Inferior parietal cortex (tissue), 1 donor: ENCODE measurements around the gene KIF3B.
"Not testable (repeated sequence)": the region's sequence is repeated elsewhere in the genome, so short reads cannot be mapped to it uniquely, and the experiment has no call there.

Source experiments
- DNase-seq: peaks from one replicate; pipeline ENCODE4 v3.0.0-alpha.2; 2016; ENCODE audit errors: extremely low spot score

The KIF3B gene

GRCh38 chr20:32356622-32357374 lies 79.3 kb downstream of the KIF3B start:
- no peak for DNase-seq

- no peak for DNase-seq
Observed at GRCh38 chr20:32357375-32357868, 80.0 kb downstream of the KIF3B start.

- peak; percentile 98 for DNase-seq
Observed at GRCh38 chr20:32357869-32358631, 80.6 kb downstream of the KIF3B start, which contains the start of gene ASXL1. ASXL1 (plus strand) TSS chr20:32358331; CDS start chr20:32358776, 445 bp downstream.

DNA sequence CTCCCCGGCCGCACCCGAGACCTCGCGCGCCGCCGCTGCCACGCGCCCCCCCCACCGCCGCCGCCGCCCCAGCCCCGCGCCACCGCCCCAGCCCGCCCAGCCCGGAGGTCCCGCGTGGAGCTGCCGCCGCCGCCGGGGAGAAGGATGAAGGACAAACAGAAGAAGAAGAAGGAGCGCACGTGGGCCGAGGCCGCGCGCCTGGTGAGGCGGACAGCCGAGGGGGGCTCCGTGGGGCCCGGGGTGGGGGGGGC lies 81.1 kb downstream of the KIF3B start:
- no peak for DNase-seq

- peak; percentile 44 for DNase-seq
Observed at GRCh38 chr20:32358883-32359632, 81.6 kb downstream of the KIF3B start.

GRCh38 chr20:32359633-32360332 lies 82.3 kb downstream of the KIF3B start:
- peak; percentile 55 for DNase-seq

GRCh38 chr20:32360333-32360634 lies 82.8 kb downstream of the KIF3B start:
- DNase-seq, result no peak

- DNase-seq, result no peak
Observed at GRCh38 chr20:32362901-32363364, 85.5 kb downstream of the KIF3B start.

DNA sequence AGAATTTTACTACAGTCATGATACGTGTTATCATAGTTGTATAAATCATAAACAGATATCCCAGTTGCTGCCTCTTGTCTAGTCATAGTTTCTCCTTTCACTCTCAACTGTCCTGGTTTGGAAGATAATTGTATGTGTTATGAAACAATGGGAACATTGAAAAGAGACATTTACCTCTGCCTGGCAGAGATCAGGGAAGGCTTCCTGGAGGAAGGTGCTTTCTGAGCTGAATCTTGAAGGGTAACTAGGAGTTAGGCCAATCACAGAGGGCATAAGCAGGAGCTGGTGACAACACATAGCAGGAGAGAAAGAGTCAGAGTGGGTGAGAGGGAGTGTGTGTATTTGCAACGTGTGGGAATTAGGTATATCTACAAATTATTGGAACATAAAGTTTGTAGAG lies 86.0 kb downstream of the KIF3B start:
- DNase-seq, result no peak

DNA sequence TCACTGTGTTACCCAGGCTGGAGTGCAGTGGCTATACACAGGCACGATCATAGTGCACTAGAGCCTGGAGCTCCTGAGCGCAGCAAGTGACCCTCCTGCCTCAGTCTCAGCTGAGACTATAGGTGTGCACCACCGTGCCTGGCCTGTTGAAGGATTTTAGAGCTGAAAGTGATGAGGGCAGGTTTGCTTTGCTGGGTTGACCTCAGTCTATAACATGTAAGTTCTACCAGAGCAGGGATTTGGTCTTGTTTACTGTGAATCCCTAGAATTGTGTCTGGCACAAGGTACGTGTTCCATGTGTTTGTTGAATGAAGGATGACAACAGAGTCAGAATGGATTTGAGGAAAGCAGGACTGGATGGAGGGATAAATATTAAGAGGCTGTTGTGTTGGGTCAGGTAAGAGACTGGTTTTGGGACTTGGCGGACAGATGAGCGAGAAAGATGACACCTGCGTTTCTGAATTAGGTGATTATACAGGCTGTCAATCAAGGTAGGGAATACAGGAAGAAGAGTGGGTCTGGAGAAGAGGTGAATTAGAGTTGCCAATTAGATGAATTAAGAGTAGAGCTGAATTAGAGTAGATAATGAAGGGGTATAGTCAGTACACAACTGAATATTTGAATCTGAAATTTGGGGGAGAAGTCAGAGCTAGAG lies 87.2 kb downstream of the KIF3B start:
- no peak for DNase-seq

- no peak for DNase-seq
Observed at GRCh38 chr20:32365564-32365963, 88.1 kb downstream of the KIF3B start.

- DNase-seq, result no peak
Observed at GRCh38 chr20:32366380-32366779, 88.9 kb downstream of the KIF3B start.

DNA sequence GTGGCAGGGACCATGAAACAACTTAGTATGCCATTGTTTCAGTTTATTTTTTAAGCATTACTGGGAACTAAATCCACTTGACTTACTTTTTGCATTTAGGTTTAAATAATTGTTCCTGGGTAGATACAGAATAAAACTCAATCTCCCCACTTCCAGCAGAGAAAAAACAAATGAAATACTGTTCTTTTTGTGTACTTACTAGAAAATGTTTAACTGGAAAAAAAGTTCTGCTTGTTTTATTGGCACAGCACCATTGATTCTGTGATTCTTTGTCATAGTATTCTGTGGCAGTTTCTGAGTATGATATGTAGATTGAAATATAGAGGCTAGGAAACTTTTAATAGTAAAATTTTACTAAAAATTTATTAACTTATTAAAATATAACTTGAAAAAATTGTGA lies 90.9 kb downstream of the KIF3B start:
- DNase-seq, result no peak

- DNase-seq, result no peak
Observed at GRCh38 chr20:32368925-32369324, 91.5 kb downstream of the KIF3B start.

DNA sequence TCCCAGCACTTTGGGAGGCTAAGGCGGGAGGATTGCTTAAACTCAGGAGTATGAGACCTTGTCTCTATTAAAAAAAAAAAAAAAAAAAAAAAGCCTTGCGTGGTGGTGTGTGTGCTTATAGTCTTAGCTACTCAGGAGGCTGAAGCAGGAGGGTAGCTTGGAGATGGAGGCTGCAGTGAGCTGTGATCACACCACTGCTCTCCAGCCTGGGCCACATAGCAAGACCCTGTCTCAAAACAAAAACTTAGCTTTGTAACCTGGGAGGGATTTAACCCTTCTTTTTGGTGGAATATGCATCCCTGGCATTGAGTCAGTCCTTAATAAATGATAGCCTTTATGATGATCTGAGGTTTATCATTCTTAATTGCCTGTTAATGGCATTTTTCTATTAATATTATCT lies 93.4 kb downstream of the KIF3B start:
- DNase-seq, result no peak

DNA sequence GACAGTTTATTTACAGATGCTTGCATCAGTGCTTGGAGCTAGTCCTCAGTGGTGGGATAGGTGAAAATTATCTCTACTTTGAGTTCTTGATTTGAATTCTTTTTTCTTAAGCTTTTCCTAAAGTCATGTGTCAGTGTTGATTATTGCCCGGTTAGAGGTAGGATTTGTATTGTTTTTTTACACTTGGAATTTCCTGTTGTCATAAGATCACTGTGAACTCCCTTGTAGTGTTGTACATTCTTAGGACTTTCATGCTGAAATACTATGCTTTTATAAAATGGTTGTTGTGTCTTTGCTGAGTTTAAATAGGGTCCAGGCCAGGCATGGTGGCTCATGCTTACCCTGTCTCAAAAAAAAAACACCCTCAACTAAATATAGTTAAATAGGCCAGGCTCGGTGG lies 101.0 kb downstream of the KIF3B start:
- DNase-seq, result no peak

DNA sequence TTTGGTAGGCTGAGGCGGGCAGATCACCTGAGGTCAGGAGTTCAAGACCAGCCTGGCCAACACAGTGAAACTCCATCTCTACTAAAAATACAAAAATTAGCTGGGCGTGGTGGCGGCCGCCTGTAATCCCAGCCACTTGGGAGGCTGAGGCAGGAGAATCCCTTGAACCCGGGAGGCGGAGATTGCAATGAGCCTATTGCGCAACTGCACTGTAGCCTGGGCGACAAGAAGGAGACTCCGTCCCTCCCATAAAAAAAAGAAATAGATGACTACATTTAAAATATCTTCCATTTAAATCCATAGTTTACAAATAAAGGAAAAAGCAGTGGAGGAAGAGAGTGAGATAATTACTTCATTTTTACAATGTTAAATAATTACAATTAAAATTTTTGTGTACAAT lies 102.6 kb downstream of the KIF3B start:
- DNase-seq, result not testable (repeated sequence)

- no peak for DNase-seq
Observed at GRCh38 chr20:32380745-32381144, 103.3 kb downstream of the KIF3B start.

DNA sequence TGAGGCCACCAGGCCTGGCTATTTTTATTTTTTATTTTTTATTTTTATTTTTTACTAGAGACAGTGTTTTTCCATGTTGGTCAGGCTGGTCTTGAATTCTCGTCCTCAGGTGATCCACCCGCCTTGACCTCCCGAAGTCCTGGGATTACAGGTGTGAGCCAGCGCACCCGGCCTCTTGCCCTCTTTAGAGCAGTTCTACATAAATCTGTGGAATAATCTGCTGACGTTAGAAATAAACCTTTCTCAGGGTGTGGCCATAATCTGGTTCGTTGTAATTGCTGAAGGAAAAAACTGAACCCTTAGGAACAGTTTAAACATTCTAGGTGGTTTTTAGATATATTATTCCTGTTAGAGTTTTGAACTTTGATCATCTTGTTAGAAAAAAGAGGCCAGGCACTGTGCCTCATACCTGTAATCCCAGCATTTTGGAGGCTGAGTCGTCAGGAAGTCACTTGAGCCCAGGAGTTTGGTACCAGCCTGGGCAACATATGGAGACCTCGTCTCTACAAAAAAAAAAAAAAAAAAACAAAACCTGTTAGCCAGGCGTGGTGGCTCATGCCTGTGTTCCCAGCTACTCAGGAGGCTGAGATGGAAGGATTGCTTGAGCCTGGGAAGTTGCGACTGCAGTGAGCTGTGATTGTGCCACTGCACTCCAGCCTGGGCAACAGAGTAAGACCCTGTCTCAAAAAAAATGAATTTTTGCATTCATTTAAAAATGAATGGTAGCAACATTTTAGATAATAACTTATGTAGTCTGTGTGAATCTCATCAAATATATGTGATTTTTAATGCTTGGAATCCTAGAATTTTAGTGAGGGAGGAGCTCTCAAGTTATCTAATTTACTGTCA lies 104.9 kb downstream of the KIF3B start:
- DNase-seq, result no peak

GRCh38 chr20:32383441-32383840 lies 106.0 kb downstream of the KIF3B start:
- not testable (repeated sequence) for DNase-seq
